NCI-H2196 (cell line): ENCODE results near the gene FAR1.
"Not testable (repeated sequence)": the region's sequence is repeated elsewhere in the genome, so short reads cannot be mapped to it uniquely, and the experiment has no call there.

Experiments used
- DNase-seq: peaks from one replicate; lab custom pipeline; 2025; ENCODE audit not compliant: unreplicated experiment; lab: John Stamatoyannopoulos, UW

FAR1 gene

DNA sequence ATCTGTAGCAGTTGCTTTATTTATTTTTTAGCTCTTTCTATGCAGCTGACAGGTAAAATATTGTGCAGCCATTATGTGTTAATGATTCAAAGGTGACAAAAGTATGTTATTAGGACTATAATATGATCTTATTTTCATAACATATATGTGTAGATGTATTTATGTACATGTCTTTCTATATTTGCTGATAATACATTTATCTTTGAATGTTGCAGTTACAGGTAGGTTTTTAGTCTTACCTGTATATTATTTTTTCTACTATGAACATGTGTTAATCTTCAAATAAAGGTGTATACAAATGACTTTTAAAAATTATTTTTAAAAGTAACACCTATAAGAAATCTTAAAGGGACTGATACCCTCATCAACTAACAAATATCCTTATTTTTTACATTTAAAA, 33.6 kb downstream of the FAR1 start:
- no peak for DNase-seq

- DNase-seq = no peak
Measured at GRCh38 chr11:13705710-13706109, 37.2 kb downstream of the FAR1 start.

- DNase-seq = no peak
Measured at GRCh38 chr11:13713982-13714381, 45.5 kb downstream of the FAR1 start.

DNA sequence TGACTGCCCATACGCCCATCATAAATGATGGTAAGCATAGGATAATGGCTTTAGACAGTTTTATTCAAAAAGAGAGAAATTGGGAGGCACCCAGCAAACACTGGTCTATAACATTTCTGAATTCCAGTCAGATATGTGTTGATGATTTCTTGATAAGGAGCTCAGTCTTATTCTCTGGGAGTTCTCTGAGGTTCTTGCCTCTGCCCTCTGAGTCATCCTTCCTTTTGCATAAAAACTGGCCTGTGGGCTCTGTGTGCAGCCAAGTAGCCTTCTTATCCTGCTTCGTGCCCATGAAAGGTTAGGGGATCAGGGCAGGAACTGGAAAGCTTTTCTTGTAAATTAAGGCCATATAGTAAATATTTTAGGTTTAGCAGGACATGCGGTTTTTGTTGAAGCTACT, 48.9 kb downstream of the FAR1 start:
- no peak for DNase-seq

- DNase-seq = no peak
Measured at GRCh38 chr11:13718394-13718793, 49.9 kb downstream of the FAR1 start.

GRCh38 chr11:13720940-13721339, 52.5 kb downstream of the FAR1 start:
- DNase-seq = no peak

- DNase-seq = no peak
Measured at GRCh38 chr11:13721760-13722159, 53.3 kb downstream of the FAR1 start.

DNA sequence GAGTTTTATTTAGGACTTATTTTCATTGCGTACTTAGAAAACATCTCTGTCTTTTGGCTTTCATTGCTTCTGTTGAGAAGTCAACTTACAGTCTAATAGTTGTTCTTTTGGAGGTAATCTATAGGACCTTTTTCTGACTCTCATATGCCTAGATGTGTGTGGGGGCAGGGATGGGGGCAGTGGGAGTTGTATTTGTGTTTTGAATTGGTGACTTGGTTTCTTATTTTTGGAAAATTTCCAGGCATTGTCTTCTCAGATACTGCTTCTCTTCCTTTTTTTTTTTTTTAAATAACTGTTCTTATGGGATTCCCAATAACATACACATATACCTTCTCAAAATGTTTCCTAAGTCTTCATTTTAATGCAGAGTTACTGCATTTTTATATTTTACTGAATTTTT, 58.0 kb downstream of the FAR1 start:
- no peak for DNase-seq

DNA sequence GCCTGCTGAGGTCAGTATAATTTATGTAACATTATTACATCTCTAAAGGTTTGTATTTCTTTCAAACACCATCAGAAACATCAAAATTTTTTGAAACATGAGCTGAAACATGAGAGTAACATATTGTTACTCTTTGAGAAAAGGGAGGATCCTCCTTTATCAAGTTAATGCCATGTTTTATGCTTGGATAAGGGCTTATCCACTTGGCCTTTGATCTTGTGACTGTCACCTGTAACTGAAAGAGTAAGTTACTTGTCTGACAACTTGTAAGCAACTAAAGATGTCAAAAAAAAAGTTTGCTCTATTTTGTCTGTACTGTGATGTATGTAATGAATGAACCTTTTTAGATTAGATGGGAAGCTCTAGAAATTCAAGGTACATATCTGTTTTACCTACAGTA, 59.6 kb downstream of the FAR1 start:
- DNase-seq = no peak

- no peak for DNase-seq
Measured at GRCh38 chr11:13734530-13734929, 66.1 kb downstream of the FAR1 start.

DNA sequence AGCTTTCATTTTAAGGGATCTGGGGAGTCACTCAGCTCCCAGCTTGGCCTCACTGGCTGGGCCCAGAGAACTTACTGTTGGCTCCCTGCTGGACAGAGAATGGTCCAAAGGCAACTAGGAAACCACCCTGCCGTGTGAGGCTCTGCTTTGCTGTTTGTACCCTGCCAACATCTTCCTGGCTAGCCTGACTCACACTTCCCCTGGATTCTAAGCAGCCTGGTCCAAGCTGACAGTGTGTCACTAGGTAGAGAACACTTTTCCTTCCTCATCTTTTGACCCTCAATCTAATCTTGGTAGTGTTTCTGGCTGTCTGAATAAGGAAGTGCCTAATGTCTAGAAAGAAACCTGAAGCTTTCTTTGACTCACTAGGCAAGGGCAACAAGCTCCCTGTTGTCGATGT, 76.7 kb downstream of the FAR1 start:
- no peak for DNase-seq

DNA sequence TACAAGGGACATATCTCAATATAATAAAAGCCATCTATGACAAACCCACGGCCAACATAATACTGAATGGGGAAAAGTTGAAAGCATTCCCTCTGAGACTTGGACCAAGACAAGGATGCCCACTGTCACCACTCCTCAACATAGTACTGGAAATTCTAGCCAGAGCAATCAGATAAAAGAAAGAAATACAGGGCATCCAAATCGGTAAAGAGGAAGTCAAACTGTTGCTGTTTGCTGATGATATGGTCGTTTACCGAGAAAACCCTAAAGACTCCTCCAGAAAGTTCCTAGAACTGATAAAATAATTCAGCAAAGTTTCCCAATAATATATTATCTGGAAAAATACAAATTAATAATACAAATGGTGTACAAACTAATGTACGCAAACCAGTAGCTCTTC, 84.8 kb downstream of the FAR1 start:
- DNase-seq = not testable (repeated sequence)

- no peak for DNase-seq
Measured at GRCh38 chr11:13759050-13759449, 90.6 kb downstream of the FAR1 start.

DNA sequence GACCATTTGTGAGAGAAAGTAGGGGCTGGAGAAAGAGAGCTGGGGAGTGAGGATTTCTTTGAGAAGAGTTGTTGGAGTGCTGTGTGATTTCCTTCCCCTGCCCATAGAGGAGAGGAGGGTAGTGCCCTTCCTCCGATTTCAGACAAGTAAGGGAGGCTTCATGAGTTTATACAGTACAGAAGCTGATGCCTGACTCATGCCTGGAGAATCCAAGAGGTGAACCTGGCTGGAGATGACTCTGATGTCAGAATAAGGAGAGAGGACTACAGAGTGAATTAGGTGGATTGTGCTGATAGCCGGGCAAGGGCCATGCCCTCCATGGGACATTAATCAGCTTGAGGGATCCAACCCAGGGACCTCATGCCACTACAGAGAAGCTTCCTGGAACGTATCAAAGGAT, 91.6 kb downstream of the FAR1 start:
- no peak for DNase-seq

- DNase-seq = no peak
Measured at GRCh38 chr11:13761250-13761649, 92.8 kb downstream of the FAR1 start.

GRCh38 chr11:13761716-13762115, 93.2 kb downstream of the FAR1 start:
- DNase-seq = no peak

- DNase-seq = no peak
Measured at GRCh38 chr11:13762718-13763117, 94.2 kb downstream of the FAR1 start.

DNA sequence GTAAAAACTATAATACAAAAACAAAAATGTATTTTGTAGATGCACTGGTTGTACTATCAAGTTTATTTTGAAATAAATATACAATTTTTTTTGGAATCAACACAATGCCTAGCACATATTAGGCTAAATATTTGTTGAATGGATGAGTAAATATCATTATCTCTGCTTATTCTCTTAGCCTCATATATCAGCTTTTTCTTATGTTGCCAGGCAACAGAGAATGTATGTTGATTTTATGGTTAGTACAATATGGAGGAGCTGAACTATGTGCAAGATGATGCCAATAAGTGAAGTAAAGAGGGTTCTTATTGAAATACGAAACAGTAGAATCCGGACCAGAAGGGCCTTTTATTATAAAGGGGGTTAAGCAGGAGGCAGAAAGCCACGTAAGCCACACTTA, 94.9 kb downstream of the FAR1 start:
- DNase-seq = peak; percentile 14

GRCh38 chr11:13765886-13766285, 97.4 kb downstream of the FAR1 start:
- DNase-seq = no peak

GRCh38 chr11:13767471-13767870, 99.0 kb downstream of the FAR1 start:
- DNase-seq = no peak

GRCh38 chr11:13769188-13769587, 100.7 kb downstream of the FAR1 start:
- DNase-seq = no peak

GRCh38 chr11:13771151-13771550, 102.7 kb downstream of the FAR1 start:
- no peak for DNase-seq

GRCh38 chr11:13772223-13773046, 104.0 kb downstream of the FAR1 start:
- DNase-seq = peak; percentile 76
